GM23248 (cell line): ENCODE measurements around the gene RCSD1. TPM values are rescaled to one million over a fixed set of nuclear protein-coding genes. Genes with fewer than 3 reads are reported as not detected.

Source experiments
- DNase-seq: peaks from one replicate; pipeline ENCODE4 v3.0.0-alpha.2; 2015
- H2AFZ ChIP-seq: fragments of 200-600 bp; sonication (generic); 2 replicates; pipeline ENCODE4 v1.6.1; 2016; ENCODE audit warnings: antibody characterized with exemption
- H3F3A ChIP-seq: fragments of 200-600 bp; sonication (generic); 2 replicates; pipeline ENCODE4 v1.6.1; 2016; ENCODE audit warnings: mild to moderate bottlenecking, antibody characterized with exemption, mixed run types; ENCODE audit not compliant: insufficient read depth
- H3K27ac ChIP-seq: fragments of 200-600 bp; sonication (generic); 2 replicates; pipeline ENCODE4 v1.5.1; 2016; ENCODE audit warnings: mild to moderate bottlenecking
- H3K27me3 ChIP-seq: fragments of 200-600 bp; sonication (generic); replicated peaks from 2 replicates; pipeline ENCODE4 v1.6.1; 2016; ENCODE audit warnings: mild to moderate bottlenecking; ENCODE audit not compliant: insufficient read depth
- H3K36me3 ChIP-seq: fragments of 200-600 bp; sonication (generic); 2 replicates; pipeline ENCODE4 v1.6.1; 2016; ENCODE audit warnings: low read depth, mild to moderate bottlenecking
- H3K4me1 ChIP-seq: fragments of 200-600 bp; sonication (generic); 2 replicates; pipeline ENCODE4 v1.6.1; 2016; ENCODE audit warnings: mild to moderate bottlenecking; ENCODE audit not compliant: insufficient read depth
- H3K4me2 ChIP-seq: fragments of 200-600 bp; sonication (generic); one replicate; pipeline ENCODE4 v1.6.1; 2016; ENCODE audit warnings: mild to moderate bottlenecking; ENCODE audit not compliant: unreplicated experiment
- H3K4me3 ChIP-seq: fragments of 200-600 bp; sonication (generic); 2 replicates; pipeline ENCODE4 v1.5.1; 2016; ENCODE audit warnings: mild to moderate bottlenecking
- H3K79me2 ChIP-seq: fragments of 200-600 bp; sonication (generic); 2 replicates; pipeline ENCODE4 v1.6.1; 2016; ENCODE audit warnings: mild to moderate bottlenecking; ENCODE audit not compliant: insufficient read depth
- H3K9ac ChIP-seq: fragments of 200-600 bp; sonication (generic); 2 replicates; pipeline ENCODE4 v1.6.1; 2016; ENCODE audit warnings: mild to moderate bottlenecking
- H3K9me2 ChIP-seq: fragments of 200-600 bp; sonication (generic); 2 replicates; pipeline ENCODE4 v1.6.1; 2016; ENCODE audit warnings: mixed run types, mild to moderate bottlenecking, moderate library complexity; ENCODE audit not compliant: insufficient read depth
- H3K9me3 ChIP-seq: fragments of 200-600 bp; sonication (generic); one replicate; pipeline ENCODE4 v1.6.1; 2017; ENCODE audit warnings: low read depth
- H4K20me1 ChIP-seq: fragments of 200-600 bp; sonication (generic); 2 replicates; pipeline ENCODE4 v1.6.0; 2016; ENCODE audit not compliant: insufficient read depth
- EZH2 ChIP-seq: fragments of 200-600 bp; sonication (generic); IDR thresholded peaks from 2 replicates; pipeline ENCODE4 v1.6.1; 2018; ENCODE audit warnings: antibody characterized with exemption, mild to moderate bottlenecking; ENCODE audit not compliant: insufficient read depth, poor library complexity, severe bottlenecking
- EZH2phosphoT487 ChIP-seq: fragments of 200-600 bp; sonication (generic); IDR thresholded peaks from 2 replicates; pipeline ENCODE4 v1.6.1; 2018; ENCODE audit warnings: antibody characterized with exemption, moderate library complexity, mild to moderate bottlenecking, low read depth; ENCODE audit not compliant: insufficient read depth
- WGBS, 2 experiments: methylation state at CpG; one replicate each; pipeline ENCODE4 v1.1.6; 2015 to 2017; ENCODE audit warnings: low lambda C conversion rate in 2 of 2, low coverage in 1 of 2; ENCODE audit errors: missing lambda C conversion rate in 2 of 2; 5-methylcytosine and 5-hydroxymethylcytosine counted together
- in situ Hi-C: fragments of 300-500 bp; cut with MboI; formaldehyde crosslinking; loops from 2 replicates; pipeline ENCODE4 v1.15.0; 2020
- polyA plus RNA-seq: library from polyadenylated mRNA; unstranded; fragments of >200 nt; fragmentation: Nextera tagmentation; extraction: Ambion mirVana; gene quantifications from 2 replicates; pipeline ENCODE4 v1.2.1, GENCODE V29; 2016
- total RNA-seq: library from RNA; depleted of rRNA; stranded (reverse); fragments of >200 nt; shearing (Covaris generic); gene quantifications from 2 replicates; pipeline ENCODE4 v1.2.3, GENCODE V29; 2014

The RCSD1 gene
- total and polyA plus RNA-seq, 2 experiments from 2014 or later, result 0.22 to 0.23 TPM

DNA sequence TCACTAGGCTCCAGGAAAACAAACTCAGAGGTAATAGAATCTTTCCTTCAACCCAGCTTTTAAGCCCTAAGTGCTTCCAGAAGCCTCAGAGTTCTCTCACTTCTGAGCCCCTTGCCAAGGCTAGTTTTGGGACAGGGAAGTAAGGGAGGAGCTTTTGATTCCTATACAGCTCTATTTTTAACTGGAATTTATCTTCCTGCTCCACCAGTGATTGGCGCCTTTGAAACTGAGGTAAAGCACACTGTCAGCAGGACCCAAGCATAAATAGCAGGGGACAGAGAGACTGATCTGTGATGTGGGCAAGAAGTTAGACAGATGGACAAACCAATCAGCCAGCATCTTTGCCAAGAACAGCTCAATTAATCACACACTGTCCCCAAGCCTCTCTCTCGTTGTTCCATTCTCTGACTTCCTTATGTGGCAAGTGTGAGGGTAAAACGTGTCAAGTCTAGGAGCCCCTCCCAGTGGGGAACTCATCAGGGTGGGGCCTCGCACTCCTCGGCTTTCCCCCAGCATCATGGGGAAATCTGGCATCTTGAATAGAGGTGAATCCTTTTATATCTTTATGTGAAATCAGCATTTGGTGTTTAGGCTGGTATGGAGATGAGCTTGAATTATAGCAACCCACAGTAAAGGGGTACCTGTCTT is 51.5 kb downstream of the RCSD1 start:
- H3K4me3 ChIP-seq, result no peak overlapping the region
- DNase-seq, result no peak
- no peaks in the 10 kb centered on the region for H3K4me1 ChIP-seq
- TF ChIP-seq EZH2 (no peak), EZH2phosphoT487 (no peak)
- H3K4me2 ChIP-seq, result no peak overlapping the region
- H3K9me2 ChIP-seq, result no peaks in the 10 kb centered on the region
- H3F3A ChIP-seq, result no peaks in the 10 kb centered on the region
- H3K36me3 ChIP-seq, result no peaks in the 10 kb centered on the region
- WGBS, 2 experiments, result 25 to 38% methylated on average over 5 of the region's 5 CpGs
- no peak overlapping the region for H3K27ac ChIP-seq
- no peak overlapping the region for H3K9ac ChIP-seq
- in situ Hi-C loops, result loop anchor here (25.0 kb wide), 3 partner anchors 94 to 594 kb away; partner anchors contain the start of genes GPA33 and STYXL2
- no peaks in the 10 kb centered on the region for H3K79me2 ChIP-seq
- no peaks in the 10 kb centered on the region for H3K9me3 ChIP-seq
- H2AFZ ChIP-seq, result no peak overlapping the region
- no peaks in the 10 kb centered on the region for H4K20me1 ChIP-seq
- no peaks in the 10 kb centered on the region for H3K27me3 ChIP-seq

DNA sequence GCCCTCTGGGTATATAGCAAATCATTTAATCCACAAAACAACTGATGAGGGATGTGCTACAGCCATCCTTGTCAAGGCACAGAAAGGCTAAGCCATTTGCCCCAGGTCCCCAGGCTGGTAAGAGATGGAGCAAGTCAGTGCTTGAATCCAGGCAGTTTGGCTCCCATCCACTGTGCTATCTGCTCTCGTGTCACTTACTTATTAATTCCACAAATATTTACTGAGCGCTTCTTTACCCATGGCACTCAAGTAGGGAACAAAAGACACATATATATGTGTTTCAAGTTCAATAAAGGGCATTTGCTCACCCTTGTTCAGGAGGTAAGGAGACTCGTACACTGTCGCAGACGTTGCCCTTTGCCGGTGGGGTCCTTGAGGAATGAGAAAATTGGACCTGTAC is 53.2 kb downstream of the RCSD1 start:
- Histone ChIP-seq H3K79me2 (no peaks in the 10 kb centered on the region), H3K4me3 (no peak overlapping the region), H3K4me2 (no peak overlapping the region), H3K27ac (no peak overlapping the region), H3K36me3 (no peaks in the 10 kb centered on the region), H3K4me1 (no peaks in the 10 kb centered on the region), H3K9me3 (no peaks in the 10 kb centered on the region), H2AFZ (no peak overlapping the region), H4K20me1 (no peaks in the 10 kb centered on the region), H3K9me2 (no peaks in the 10 kb centered on the region), H3K9ac (no peak overlapping the region), H3K27me3 (no peaks in the 10 kb centered on the region), H3F3A (peaks cover 2% of the 10 kb centered on the region)
- TF ChIP-seq EZH2phosphoT487 (no peak), EZH2 (no peak)
- WGBS, 2 experiments, result 85 to 87% methylated on average over 6 of the region's 6 CpGs
- in situ Hi-C loops, result loop anchor here (25.0 kb wide), 3 partner anchors 96 to 596 kb away; partner anchors contain the start of genes GPA33 and STYXL2
- no peak for DNase-seq

DNA sequence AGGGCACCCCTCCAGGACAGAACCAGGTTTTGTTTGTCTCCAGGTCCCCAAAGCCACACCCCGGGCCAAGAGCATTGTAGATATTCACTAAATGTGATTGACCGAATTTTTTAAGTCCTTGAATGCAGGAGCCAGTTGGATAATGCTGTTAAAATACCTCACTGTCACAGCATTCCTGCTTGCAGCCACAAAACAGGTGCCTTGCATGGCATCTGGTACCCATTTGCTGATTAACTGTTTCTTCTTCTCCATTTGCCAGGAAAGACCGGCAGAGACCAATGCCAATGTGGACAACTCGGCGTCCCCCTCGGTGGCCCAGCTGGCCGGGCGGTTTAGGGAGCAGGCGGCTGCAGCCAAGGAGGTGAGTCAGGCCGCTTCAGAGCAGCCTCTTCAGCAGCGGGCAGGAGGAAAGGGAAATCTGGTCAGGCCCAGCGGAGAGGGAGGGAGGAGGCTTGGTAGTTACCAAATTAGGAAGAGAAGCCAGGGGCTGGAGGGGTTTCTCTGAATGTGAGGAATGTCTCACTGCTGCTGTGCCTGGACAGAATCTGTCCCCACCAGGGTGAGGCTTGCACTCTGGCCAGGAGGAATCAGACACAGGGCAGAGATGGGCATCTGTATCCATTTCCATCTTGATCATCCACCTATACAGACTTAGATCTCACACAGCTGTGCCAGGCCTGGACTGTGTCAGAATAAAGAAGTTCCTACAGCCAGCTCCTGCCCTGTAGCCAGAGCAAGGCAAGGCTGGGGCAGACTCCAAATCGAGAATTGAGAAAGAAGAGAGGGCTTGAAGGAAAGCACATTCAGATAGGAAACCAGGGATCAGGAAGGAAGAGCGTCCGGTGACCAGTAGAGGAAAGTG is 53.8 kb downstream of the RCSD1 start:
- H3K27me3 ChIP-seq, result no peaks in the 10 kb centered on the region
- no peaks in the 10 kb centered on the region for H3K4me1 ChIP-seq
- H3K9me3 ChIP-seq, result no peaks in the 10 kb centered on the region
- in situ Hi-C loops, result loop anchor here (25.0 kb wide), 3 partner anchors 97 to 597 kb away; partner anchors contain the start of genes GPA33 and STYXL2
- H3K79me2 ChIP-seq, result no peaks in the 10 kb centered on the region
- no peak overlapping the region for H3K27ac ChIP-seq
- no peak overlapping the region for H2AFZ ChIP-seq
- WGBS, 2 experiments, result 65 to 68% methylated on average over 15 of the region's 15 CpGs
- no peak overlapping the region for H3K4me2 ChIP-seq
- no peak for TF ChIP-seq EZH2phosphoT487
- no peak overlapping the region for H3K9ac ChIP-seq
- no peak overlapping the region for H3K4me3 ChIP-seq
- no peaks in the 10 kb centered on the region for H3K36me3 ChIP-seq
- no peaks in the 10 kb centered on the region for H4K20me1 ChIP-seq
- peak; percentile 40 for DNase-seq
- no peaks in the 10 kb centered on the region for H3K9me2 ChIP-seq
- peaks cover 9% of the 10 kb centered on the region for H3F3A ChIP-seq

DNA sequence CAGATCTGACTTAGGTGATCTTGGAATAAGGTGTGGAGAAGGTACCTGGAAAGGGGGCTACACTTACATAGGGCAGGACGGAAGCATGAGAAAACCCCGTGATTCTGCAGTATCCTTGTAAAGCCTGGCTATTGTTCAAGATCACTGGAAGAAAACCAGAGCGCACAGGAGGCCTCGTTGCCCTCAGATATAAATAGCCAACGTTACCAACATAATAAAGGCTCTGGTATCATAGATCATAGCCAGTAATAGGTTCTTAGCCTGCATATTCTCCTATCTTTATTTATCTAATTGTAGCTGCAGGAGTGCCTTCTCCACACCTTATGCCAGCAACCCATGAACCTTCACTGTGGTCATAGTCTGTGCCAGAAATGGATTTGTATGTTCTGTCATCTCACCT is 55.8 kb downstream of the RCSD1 start:
- Histone ChIP-seq H3K9ac (no peak overlapping the region), H2AFZ (no peak overlapping the region), H3K27me3 (no peaks in the 10 kb centered on the region), H3K4me3 (no peak overlapping the region), H4K20me1 (no peaks in the 10 kb centered on the region), H3K9me2 (no peaks in the 10 kb centered on the region), H3K36me3 (no peaks in the 10 kb centered on the region), H3K27ac (no peak overlapping the region), H3F3A (peaks cover 24% of the 10 kb centered on the region), H3K9me3 (no peaks in the 10 kb centered on the region), H3K4me2 (no peak overlapping the region), H3K4me1 (peaks cover 9% of the 10 kb centered on the region), H3K79me2 (no peaks in the 10 kb centered on the region)
- in situ Hi-C loops, result loop anchor here (25.0 kb wide), 3 partner anchors 99 to 599 kb away; partner anchors contain the start of genes GPA33 and STYXL2
- DNase-seq, result no peak
- WGBS, 2 experiments, result 90 to 92% methylated on average over 5 of the region's 5 CpGs
- TF ChIP-seq EZH2 (no peak), EZH2phosphoT487 (no peak)
